ENCODE data around the gene ACTR8. TPM values are rescaled to one million over a fixed set of nuclear protein-coding genes. Genes with fewer than 3 reads are reported as not detected.

The ACTR8 gene
- total RNA-seq, 1 experiment from 2014 or later, result 35.2 TPM

DNA sequence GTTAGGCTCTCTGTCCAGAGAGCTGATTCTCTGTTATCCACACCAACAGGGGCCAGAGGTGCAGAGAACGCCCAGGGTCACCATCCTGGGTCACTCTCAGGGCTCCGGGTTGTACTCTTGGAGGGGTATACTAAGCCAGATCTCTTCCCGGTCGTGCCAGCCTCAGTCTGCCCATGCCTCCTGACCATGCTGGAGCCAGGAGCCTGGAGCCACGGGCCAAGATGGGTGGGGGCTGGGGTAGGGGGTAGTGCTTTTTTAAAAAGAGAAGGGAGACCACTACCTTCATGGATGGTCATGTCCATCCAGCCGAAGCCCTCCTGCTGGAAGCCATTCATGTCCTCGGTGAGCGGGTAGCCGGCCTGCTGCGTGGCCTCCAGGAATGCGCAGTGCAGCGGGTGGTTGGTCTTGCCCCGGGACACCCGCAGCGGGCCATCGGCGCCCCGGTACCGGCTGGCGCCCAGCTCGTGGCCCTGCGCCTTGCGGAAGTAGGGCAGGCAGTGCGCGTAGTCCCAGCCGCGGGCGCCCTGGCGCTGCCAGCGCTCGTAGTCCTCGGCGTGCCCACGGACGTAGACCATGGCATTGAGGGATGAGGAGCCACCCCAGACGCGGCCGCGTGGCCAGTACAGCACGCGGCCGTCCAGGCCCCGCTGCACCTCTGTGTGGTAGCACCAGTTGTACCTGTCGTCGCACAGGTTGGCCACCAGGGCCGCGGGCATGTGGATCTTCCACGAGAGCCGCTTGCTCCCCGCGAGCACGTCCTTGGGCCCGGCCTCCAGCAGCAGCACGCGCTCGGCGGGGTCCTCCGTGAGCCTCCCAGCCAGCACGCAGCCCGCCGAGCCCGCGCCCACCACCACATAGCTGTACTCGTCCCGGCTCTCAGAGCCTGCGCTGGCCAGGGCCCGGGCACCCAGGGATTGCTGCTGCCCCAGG, 58.7 kb downstream of the ACTR8 start:
- TF ChIP-seq, protein P1, sequence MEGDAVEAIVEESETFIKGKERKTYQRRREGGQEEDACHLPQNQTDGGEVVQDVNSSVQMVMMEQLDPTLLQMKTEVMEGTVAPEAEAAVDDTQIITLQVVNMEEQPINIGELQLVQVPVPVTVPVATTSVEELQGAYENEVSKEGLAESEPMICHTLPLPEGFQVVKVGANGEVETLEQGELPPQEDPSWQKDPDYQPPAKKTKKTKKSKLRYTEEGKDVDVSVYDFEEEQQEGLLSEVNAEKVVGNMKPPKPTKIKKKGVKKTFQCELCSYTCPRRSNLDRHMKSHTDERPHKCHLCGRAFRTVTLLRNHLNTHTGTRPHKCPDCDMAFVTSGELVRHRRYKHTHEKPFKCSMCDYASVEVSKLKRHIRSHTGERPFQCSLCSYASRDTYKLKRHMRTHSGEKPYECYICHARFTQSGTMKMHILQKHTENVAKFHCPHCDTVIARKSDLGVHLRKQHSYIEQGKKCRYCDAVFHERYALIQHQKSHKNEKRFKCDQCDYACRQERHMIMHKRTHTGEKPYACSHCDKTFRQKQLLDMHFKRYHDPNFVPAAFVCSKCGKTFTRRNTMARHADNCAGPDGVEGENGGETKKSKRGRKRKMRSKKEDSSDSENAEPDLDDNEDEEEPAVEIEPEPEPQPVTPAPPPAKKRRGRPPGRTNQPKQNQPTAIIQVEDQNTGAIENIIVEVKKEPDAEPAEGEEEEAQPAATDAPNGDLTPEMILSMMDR (IDR thresholded peaks at IDR 0.05; ENCODE audit: insufficient read depth in 1 of 2, low read depth in 1 of 2, low read length in 1 of 2, severe bottlenecking in 1 of 2, unreplicated experiment in 1 of 2), result no peak
- BruUV-seq (replicated peaks), result no TSS peak

DNA sequence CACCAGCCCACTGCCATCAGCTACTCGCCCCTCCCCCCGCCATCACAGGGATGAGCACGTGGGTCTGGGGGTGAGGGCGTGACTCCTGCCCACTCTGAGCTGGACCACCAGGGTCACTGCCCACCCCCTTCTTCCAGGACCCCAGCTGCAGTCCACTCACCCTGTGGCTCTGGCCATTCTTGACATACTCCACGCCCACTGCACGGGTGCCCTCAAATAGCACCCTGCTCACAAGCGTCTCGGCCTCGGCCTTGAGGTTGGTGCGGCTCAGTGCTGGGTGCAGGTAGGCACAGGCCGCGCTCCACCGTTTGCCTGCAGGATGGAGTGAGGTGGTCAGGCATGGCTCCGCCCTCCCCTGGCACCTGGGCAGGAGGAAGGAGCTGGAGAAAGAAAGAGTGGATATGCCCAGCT, 59.6 kb downstream of the ACTR8 start:
- Histone ChIP-seq H3K4me3 (ENCODE audit: low read depth, low read length) (no peak overlapping the region), H3K9me3 (no peaks in the 10 kb centered on the region), H3K4me1 (0 out of 2 replicates have a peak, but pooled peaks cover 4% of the 10 kb centered on the region), H3K27me3 (replicated peaks; ENCODE audit: control insufficient read depth, insufficient read depth, low read length) (no peaks in the 10 kb centered on the region), H3K36me3 (ENCODE audit: control insufficient read depth, insufficient read depth, low read length) (peaks cover 16% of the 10 kb centered on the region)
- no peaks in the 10 kb centered on the region for H3K36me3 Mint-ChIP-seq (ENCODE audit: insufficient read depth, unreplicated experiment)
- no peak for DNase-seq
- H3K9me3 Mint-ChIP-seq (ENCODE audit: unreplicated experiment), result no peaks in the 10 kb centered on the region
- peaks cover 8% of the 10 kb centered on the region for H3K4me1 Mint-ChIP-seq (ENCODE audit: low read depth, unreplicated experiment)
- no peak overlapping the region for H3K4me3 Mint-ChIP-seq (ENCODE audit: unreplicated experiment)
- ChIA-PET CTCF (interaction anchor here (0.6 kb wide), 1 partner anchor 273 kb away, joined by 3 read pairs; no protein-coding TSS in a partner anchor), POLR2A (no interaction called here)
- TF ChIP-seq, protein P1 (IDR thresholded peaks at IDR 0.05; ENCODE audit: insufficient read depth in 1 of 2, low read depth in 1 of 2, low read length in 1 of 2, severe bottlenecking in 1 of 2, unreplicated experiment in 1 of 2), result no peak
- no peak overlapping the region for H3K27ac Mint-ChIP-seq (ENCODE audit: unreplicated experiment)
- no peaks in the 10 kb centered on the region for H3K27me3 Mint-ChIP-seq (ENCODE audit: insufficient read depth, unreplicated experiment)
- intact Hi-C loops (cut with micrococcal nuclease; ENCODE audit: unreplicated experiment), result no loop called here
- BruUV-seq (replicated peaks), result no TSS peak

More for the DNA sequence above, 58.7 kb downstream of the ACTR8 start:
- Histone ChIP-seq H3K9me3 (no peaks in the 10 kb centered on the region), H3K36me3 (ENCODE audit: control insufficient read depth, insufficient read depth, low read length) (peaks cover 14% of the 10 kb centered on the region), H3K4me3 (ENCODE audit: low read depth, low read length) (no peak overlapping the region), H3K27me3 (replicated peaks; ENCODE audit: control insufficient read depth, insufficient read depth, low read length) (no peaks in the 10 kb centered on the region), H3K4me1 (0 out of 2 replicates have a peak, but pooled peaks cover 4% of the 10 kb centered on the region)
- intact Hi-C loops (cut with micrococcal nuclease; ENCODE audit: unreplicated experiment), result no loop called here
- Mint-ChIP-seq H3K4me1 (ENCODE audit: low read depth, unreplicated experiment) (peaks cover 8% of the 10 kb centered on the region), H3K4me3 (ENCODE audit: unreplicated experiment) (no peak overlapping the region), H3K27me3 (ENCODE audit: insufficient read depth, unreplicated experiment) (no peaks in the 10 kb centered on the region), H3K27ac (ENCODE audit: unreplicated experiment) (no peak overlapping the region), H3K36me3 (ENCODE audit: insufficient read depth, unreplicated experiment) (no peaks in the 10 kb centered on the region), H3K9me3 (ENCODE audit: unreplicated experiment) (no peaks in the 10 kb centered on the region)
- DNase-seq, result no peak
- ChIA-PET CTCF (no interaction called here), POLR2A (no interaction called here)

DNA sequence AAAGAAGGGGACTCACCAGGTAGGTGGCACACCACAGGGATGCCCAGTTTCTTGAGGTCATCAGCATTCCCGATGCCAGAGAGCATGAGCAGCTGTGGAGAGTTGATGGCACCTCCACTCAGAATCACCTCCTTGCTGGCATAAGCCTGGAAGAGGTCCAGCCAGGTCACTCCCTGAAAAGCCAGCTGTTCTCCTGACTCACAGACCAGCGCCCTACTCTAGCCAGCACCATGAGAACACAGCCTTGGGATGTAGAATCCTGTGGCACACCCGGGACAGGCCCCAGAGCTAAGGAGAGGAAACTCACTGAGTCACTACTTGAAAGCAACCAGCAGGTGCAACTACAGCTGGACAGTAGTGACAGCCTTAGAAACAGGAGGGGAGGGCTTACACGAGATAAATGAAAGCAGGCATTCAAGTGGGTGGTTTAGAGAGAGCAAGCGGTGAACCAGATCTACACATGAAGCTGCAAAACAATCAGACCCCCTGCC, 60.3 kb downstream of the ACTR8 start:
- H3K4me3 ChIP-seq (ENCODE audit: low read depth, low read length), result no peak overlapping the region
- H3K27me3 Mint-ChIP-seq (ENCODE audit: insufficient read depth, unreplicated experiment), result no peaks in the 10 kb centered on the region
- H3K4me1 ChIP-seq, result 0 out of 2 replicates have a peak, but pooled peaks cover 4% of the 10 kb centered on the region
- intact Hi-C loops (cut with micrococcal nuclease; ENCODE audit: unreplicated experiment), result no loop called here
- no peak overlapping the region for H3K27ac Mint-ChIP-seq (ENCODE audit: unreplicated experiment)
- H3K9me3 Mint-ChIP-seq (ENCODE audit: unreplicated experiment), result no peaks in the 10 kb centered on the region
- no TSS peak for BruUV-seq (replicated peaks)
- POLR2A ChIA-PET, result no interaction called here
- H3K36me3 Mint-ChIP-seq (ENCODE audit: insufficient read depth, unreplicated experiment), result no peaks in the 10 kb centered on the region
- H3K4me1 Mint-ChIP-seq (ENCODE audit: low read depth, unreplicated experiment), result peaks cover 8% of the 10 kb centered on the region
- no peaks in the 10 kb centered on the region for H3K9me3 ChIP-seq
- H3K4me3 Mint-ChIP-seq (ENCODE audit: unreplicated experiment), result no peak overlapping the region
- CTCF ChIA-PET, result interaction anchor here (0.6 kb wide), 1 partner anchor 274 kb away, joined by 3 read pairs; no protein-coding TSS in a partner anchor
- peaks cover 17% of the 10 kb centered on the region for H3K36me3 ChIP-seq (ENCODE audit: control insufficient read depth, insufficient read depth, low read length)
- TF ChIP-seq, protein P1 (IDR thresholded peaks at IDR 0.05; ENCODE audit: insufficient read depth in 1 of 2, low read depth in 1 of 2, low read length in 1 of 2, severe bottlenecking in 1 of 2, unreplicated experiment in 1 of 2), result no peak
- peak in 1 of 2 experiments; percentile 25 for DNase-seq
- no peaks in the 10 kb centered on the region for H3K27me3 ChIP-seq (replicated peaks; ENCODE audit: control insufficient read depth, insufficient read depth, low read length)

Data from Caco-2 (cell line).